ENCODE data around the gene PDGFD.

Gene PDGFD

GRCh38 chr11:104001561-104002056, 162.3 kb downstream of the PDGFD start:
- DNase-seq (ENCODE audit: low spot score) = no peak
- POLR2A ChIA-PET (ENCODE audit: low non-redundant PET) = no interaction called here
- TF ChIP-seq, protein P1, sequence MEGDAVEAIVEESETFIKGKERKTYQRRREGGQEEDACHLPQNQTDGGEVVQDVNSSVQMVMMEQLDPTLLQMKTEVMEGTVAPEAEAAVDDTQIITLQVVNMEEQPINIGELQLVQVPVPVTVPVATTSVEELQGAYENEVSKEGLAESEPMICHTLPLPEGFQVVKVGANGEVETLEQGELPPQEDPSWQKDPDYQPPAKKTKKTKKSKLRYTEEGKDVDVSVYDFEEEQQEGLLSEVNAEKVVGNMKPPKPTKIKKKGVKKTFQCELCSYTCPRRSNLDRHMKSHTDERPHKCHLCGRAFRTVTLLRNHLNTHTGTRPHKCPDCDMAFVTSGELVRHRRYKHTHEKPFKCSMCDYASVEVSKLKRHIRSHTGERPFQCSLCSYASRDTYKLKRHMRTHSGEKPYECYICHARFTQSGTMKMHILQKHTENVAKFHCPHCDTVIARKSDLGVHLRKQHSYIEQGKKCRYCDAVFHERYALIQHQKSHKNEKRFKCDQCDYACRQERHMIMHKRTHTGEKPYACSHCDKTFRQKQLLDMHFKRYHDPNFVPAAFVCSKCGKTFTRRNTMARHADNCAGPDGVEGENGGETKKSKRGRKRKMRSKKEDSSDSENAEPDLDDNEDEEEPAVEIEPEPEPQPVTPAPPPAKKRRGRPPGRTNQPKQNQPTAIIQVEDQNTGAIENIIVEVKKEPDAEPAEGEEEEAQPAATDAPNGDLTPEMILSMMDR (conservative IDR thresholded peaks at IDR 0.05; ENCODE audit: low read depth) = no peak
- CTCF ChIA-PET = no interaction called here
- no peak overlapping the region for H3K27ac ChIP-seq

DNA sequence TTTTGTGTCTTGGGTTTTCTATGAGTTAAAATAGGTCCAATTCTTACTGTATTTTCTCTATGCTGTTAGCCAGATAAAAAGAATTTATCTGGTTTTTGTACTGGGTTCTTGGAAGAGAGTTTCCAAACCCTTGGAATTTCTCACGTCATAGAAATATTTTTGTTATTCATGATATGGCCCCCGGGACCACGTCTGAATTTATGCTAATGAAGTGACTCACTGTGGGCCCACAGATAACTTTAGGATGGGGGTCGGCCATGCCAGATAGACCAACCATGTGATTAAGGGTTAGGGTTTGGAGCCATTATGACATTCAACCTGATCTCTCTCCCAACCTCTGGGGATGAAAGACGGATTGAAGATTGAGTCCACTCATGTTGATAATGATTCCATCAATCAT, 163.1 kb downstream of the PDGFD start:
- POLR2A ChIA-PET (ENCODE audit: low non-redundant PET) = no interaction called here

GRCh38 chr11:103998826-103999508, 165.0 kb downstream of the PDGFD start:
- TF ChIP-seq, protein P1 (conservative IDR thresholded peaks at IDR 0.05; ENCODE audit: low read depth) = no peak
- ChIA-PET POLR2A (ENCODE audit: low non-redundant PET) (no interaction called here), CTCF (interaction anchor here (0.6 to 1.3 kb wide), 3 partner anchors 9 to 509 kb away, joined by 3 to 4 read pairs (median 3); no protein-coding TSS in a partner anchor)
- no peak for DNase-seq (ENCODE audit: low spot score)
- no peak overlapping the region for H3K27ac ChIP-seq

More for the DNA sequence above, 163.1 kb downstream of the PDGFD start:
- H3K27ac ChIP-seq = no peak overlapping the region
- CTCF ChIA-PET = no interaction called here
- DNase-seq (ENCODE audit: low spot score) = no peak
- TF ChIP-seq, protein P1 (conservative IDR thresholded peaks at IDR 0.05; ENCODE audit: low read depth) = no peak

DNA sequence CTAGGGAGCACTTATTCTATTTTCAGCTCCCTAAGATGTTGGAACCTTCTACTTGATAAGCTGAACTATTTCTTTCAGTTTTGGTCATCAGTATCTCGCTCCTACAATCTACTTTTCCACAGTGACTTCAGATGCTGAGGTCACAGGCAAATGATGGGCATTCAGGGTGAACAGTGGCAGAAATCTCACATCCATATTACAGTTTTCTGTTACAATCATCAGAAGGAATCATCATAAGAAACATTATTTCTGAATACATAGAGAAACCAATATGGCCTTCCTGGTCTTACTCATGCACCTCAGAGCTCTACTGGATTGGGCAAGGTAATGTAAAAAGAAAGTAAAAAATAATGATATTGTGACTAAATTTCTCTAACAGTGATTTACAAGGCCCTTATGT, 166.9 kb downstream of the PDGFD start:
- ChIA-PET POLR2A (ENCODE audit: low non-redundant PET) (no interaction called here), CTCF (interaction anchor here (0.6 to 0.7 kb wide), 2 partner anchors 31 to 354 kb away, joined by 3 read pairs; no protein-coding TSS in a partner anchor)
- no peak overlapping the region for H3K27ac ChIP-seq
- no peak for DNase-seq (ENCODE audit: low spot score)
- TF ChIP-seq, protein P1 (conservative IDR thresholded peaks at IDR 0.05; ENCODE audit: low read depth) = no peak

- no peak overlapping the region for H3K27ac ChIP-seq
- TF ChIP-seq, protein P1 (conservative IDR thresholded peaks at IDR 0.05; ENCODE audit: low read depth) = no peak
- POLR2A ChIA-PET (ENCODE audit: low non-redundant PET) = no interaction called here
- CTCF ChIA-PET = no interaction called here
- no peak for DNase-seq (ENCODE audit: low spot score)
These were observed 168.1 kb downstream of the PDGFD start for GRCh38 chr11:103995896-103996295.

GRCh38 chr11:103994518-103994917, 169.4 kb downstream of the PDGFD start:
- no peak for DNase-seq (ENCODE audit: low spot score)
- ChIA-PET POLR2A (ENCODE audit: low non-redundant PET) (no interaction called here), CTCF (no interaction called here)
- H3K27ac ChIP-seq = no peak overlapping the region
- TF ChIP-seq, protein P1 (conservative IDR thresholded peaks at IDR 0.05; ENCODE audit: low read depth) = no peak
